Caco-2 (cell line): ENCODE measurements around the gene RETREG1. TPM values are rescaled to one million over a fixed set of nuclear protein-coding genes. Genes with fewer than 3 reads are reported as not detected.

Experiments used
- BruUV-seq: library from RNA; stranded (reverse); fragments of 400-500 nt; replicated peaks from 2 replicates; lab custom pipeline; 2021; lab: Mats Ljungman, UMichigan
- CTCF ChIA-PET: fragments of 300-600 bp; sonication (Branson Sonifier 250); formaldehyde crosslinking; loops from one replicate; lab custom pipeline; 2022; ENCODE audit warnings: antibody characterized with exemption; lab: Charles Lee
- POLR2A ChIA-PET: fragments of 300-600 bp; sonication (Branson Sonifier 250); formaldehyde crosslinking; loops from one replicate; lab custom pipeline; 2022; ENCODE audit warnings: antibody characterized with exemption; lab: Charles Lee
- DNase-seq, 2 experiments: peaks; one replicate each; pipeline versions ENCODE4 v3.0.0 to v3.0.0-alpha.2; 2020 to 2022
- H3K27me3 ChIP-seq: replicated peaks from 2 replicates; pipeline ENCODE4 v1.6.0; 2011; ENCODE audit warnings: low read length; ENCODE audit not compliant: control insufficient read depth, insufficient read depth
- H3K36me3 ChIP-seq: 2 replicates; pipeline ENCODE4 v1.5.1; 2011; ENCODE audit warnings: low read length; ENCODE audit not compliant: control insufficient read depth, insufficient read depth
- H3K4me1 ChIP-seq: fragments of 250-450 bp; sonication (Bioruptor Pico); 2 replicates; pipeline ENCODE4 v1.5.1; 2020; ENCODE audit warnings: mild to moderate bottlenecking
- H3K4me3 ChIP-seq: 2 replicates; pipeline ENCODE4 v1.5.1; 2011; ENCODE audit warnings: low read depth, mild to moderate bottlenecking, control low read depth, low read length
- H3K9me3 ChIP-seq: fragments of 250-450 bp; sonication (Bioruptor Pico); 2 replicates; pipeline ENCODE4 v1.5.1; 2020; ENCODE audit warnings: mild to moderate bottlenecking, moderate library complexity
- H3K27ac Mint-ChIP-seq: one replicate; pipeline ENCODE4 v1.8.0; 2022; ENCODE audit warnings: mixed read lengths; ENCODE audit not compliant: unreplicated experiment
- H3K27me3 Mint-ChIP-seq: one replicate; pipeline ENCODE4 v1.8.0; 2022; ENCODE audit warnings: mixed read lengths; ENCODE audit not compliant: insufficient read depth, unreplicated experiment
- H3K36me3 Mint-ChIP-seq: one replicate; pipeline ENCODE4 v1.8.0; 2022; ENCODE audit warnings: mild to moderate bottlenecking, mixed read lengths; ENCODE audit not compliant: insufficient read depth, unreplicated experiment
- H3K4me1 Mint-ChIP-seq: one replicate; pipeline ENCODE4 v1.8.0; 2022; ENCODE audit warnings: low read depth, mixed read lengths; ENCODE audit not compliant: unreplicated experiment
- H3K4me3 Mint-ChIP-seq: one replicate; pipeline ENCODE4 v1.8.0; 2022; ENCODE audit warnings: mild to moderate bottlenecking, moderate library complexity, mixed read lengths; ENCODE audit not compliant: unreplicated experiment
- H3K9me3 Mint-ChIP-seq: one replicate; pipeline ENCODE4 v1.8.0; 2022; ENCODE audit warnings: mixed read lengths; ENCODE audit not compliant: unreplicated experiment
- intact Hi-C: fragments of 100-400 bp; cut with micrococcal nuclease; formaldehyde crosslinking; loops from one replicate; pipeline ENCODE4 v1.10.0; 2022; ENCODE audit not compliant: unreplicated experiment
- total RNA-seq: library from RNA; stranded (reverse); gene quantifications from 2 replicates; pipeline ENCODE4 v1.2.3, GENCODE V29; 2022
- TF ChIP-seq, protein P1 (sequence below), 2 experiments: fragments of 200-600 bp in 1 of 2; IDR thresholded peaks; 1 replicate in 1 of 2; 2 replicates in 1 of 2; pipeline versions ENCODE4 v1.5.1 to v1.8.0; 2011 to 2022; ENCODE audit warnings: antibody characterized with exemption in 1 of 2, control low read depth in 1 of 2, inconsistent platforms in 1 of 2, low read depth in 1 of 2, low read length in 1 of 2, mild to moderate bottlenecking in 1 of 2, moderate library complexity in 1 of 2; ENCODE audit not compliant: insufficient read depth in 1 of 2, severe bottlenecking in 1 of 2, unreplicated experiment in 1 of 2

RETREG1 gene
- total RNA-seq, 1 experiment from 2014 or later, result 15.1 TPM

DNA sequence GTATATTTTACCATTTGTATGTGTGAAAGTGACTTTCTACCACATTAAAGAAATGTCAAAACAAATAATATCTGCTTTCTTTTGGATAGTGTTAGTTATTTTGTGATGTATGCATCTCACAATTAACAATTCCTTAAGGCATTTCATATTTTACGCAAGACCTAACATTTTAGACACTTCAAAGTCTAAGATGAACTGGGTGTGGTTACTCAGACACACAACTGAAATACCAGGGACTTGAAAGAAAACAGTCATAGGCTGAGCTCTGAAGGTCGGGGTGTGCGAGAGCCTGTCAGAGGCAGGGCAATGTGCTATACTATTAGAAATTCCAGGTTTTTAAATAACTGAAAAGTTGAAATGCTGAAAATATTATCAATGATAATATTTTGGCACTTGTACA lies 106.7 kb downstream of the RETREG1 start:
- H3K4me1 ChIP-seq, result peaks cover 31% of the 10 kb centered on the region
- H3K4me1 Mint-ChIP-seq, result peaks cover 27% of the 10 kb centered on the region
- no peaks in the 10 kb centered on the region for H3K27me3 Mint-ChIP-seq
- ChIA-PET CTCF (interaction anchor here (1.2 kb wide), 1 partner anchor 41 kb away, joined by 4 read pairs; no protein-coding TSS in a partner anchor), POLR2A (interaction anchor here (2.4 kb wide), 1 partner anchor 12 kb away, joined by 18 read pairs; no protein-coding TSS in a partner anchor)
- intact Hi-C loops, result no loop called here
- H3K9me3 Mint-ChIP-seq, result no peaks in the 10 kb centered on the region
- no peaks in the 10 kb centered on the region for H3K27me3 ChIP-seq
- no peaks in the 10 kb centered on the region for H3K9me3 ChIP-seq
- BruUV-seq, result no TSS peak
- H3K36me3 Mint-ChIP-seq, result peaks cover 13% of the 10 kb centered on the region
- peak overlapping the region; percentile 21 for H3K27ac Mint-ChIP-seq
- H3K4me3 ChIP-seq, result no peak overlapping the region
- H3K36me3 ChIP-seq, result no peaks in the 10 kb centered on the region; the same call in 1 of the 2 replicates
- TF ChIP-seq, protein P1, sequence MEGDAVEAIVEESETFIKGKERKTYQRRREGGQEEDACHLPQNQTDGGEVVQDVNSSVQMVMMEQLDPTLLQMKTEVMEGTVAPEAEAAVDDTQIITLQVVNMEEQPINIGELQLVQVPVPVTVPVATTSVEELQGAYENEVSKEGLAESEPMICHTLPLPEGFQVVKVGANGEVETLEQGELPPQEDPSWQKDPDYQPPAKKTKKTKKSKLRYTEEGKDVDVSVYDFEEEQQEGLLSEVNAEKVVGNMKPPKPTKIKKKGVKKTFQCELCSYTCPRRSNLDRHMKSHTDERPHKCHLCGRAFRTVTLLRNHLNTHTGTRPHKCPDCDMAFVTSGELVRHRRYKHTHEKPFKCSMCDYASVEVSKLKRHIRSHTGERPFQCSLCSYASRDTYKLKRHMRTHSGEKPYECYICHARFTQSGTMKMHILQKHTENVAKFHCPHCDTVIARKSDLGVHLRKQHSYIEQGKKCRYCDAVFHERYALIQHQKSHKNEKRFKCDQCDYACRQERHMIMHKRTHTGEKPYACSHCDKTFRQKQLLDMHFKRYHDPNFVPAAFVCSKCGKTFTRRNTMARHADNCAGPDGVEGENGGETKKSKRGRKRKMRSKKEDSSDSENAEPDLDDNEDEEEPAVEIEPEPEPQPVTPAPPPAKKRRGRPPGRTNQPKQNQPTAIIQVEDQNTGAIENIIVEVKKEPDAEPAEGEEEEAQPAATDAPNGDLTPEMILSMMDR (IDR thresholded peaks at IDR 0.05; ENCODE audit: insufficient read depth in 1 of 2, low read depth in 1 of 2, low read length in 1 of 2, severe bottlenecking in 1 of 2, unreplicated experiment in 1 of 2), result no peak
- H3K4me3 Mint-ChIP-seq, result no peak overlapping the region
- no peak for DNase-seq

DNA sequence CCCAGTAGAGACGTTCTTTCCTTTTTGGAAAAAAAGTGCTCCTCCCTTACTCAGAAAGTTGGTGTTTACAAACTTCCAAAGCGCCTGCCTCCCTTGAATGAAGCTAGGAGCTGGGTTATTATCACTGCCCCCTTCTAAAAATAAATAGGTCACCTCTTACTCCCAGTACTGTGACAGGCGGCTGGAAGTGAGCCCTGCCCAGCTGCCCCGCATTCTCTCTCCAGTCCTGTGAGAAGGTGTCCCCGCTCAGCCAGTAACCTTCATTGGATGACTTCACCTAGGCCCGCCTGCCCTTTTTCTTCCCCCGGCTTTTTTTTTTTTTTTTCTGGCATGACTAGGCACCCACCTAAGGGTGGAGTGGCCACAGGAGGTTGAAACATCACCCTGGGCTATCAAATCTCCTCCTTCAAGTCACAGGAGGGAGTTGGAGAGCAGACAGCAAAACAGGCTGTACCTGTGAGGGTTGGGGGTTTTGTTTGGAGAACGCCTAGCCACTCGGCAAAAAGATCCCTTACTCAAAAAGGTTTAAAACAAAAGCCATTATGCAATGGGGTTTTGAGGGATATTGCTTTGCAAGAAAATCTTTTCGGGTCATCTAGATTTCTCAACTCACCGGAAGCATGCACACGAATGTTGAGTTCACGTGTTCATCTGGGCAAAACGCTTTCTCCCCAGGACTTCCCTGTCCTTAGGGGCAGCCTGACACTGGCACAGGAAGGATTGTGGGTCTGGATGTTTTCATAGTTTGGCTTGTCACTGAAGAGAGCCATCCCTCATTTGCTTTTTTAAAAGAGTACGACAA lies 107.9 kb downstream of the RETREG1 start:
- TF ChIP-seq, protein P1 (IDR thresholded peaks at IDR 0.05; ENCODE audit: insufficient read depth in 1 of 2, low read depth in 1 of 2, low read length in 1 of 2, severe bottlenecking in 1 of 2, unreplicated experiment in 1 of 2), result no peak
- peaks cover 29% of the 10 kb centered on the region for H3K4me1 Mint-ChIP-seq
- H3K27ac Mint-ChIP-seq, result peak overlapping the region; percentile 59
- intact Hi-C loops, result loop anchor here (1.0 to 2.0 kb wide), 3 partner anchors 12 to 41 kb away; no protein-coding TSS in a partner anchor
- BruUV-seq, result TSS peak; percentile 52
- H3K36me3 Mint-ChIP-seq, result peaks cover 14% of the 10 kb centered on the region
- no peaks in the 10 kb centered on the region for H3K27me3 ChIP-seq
- H3K4me1 ChIP-seq, result peaks cover 31% of the 10 kb centered on the region
- peak; percentile 56 to 60 for DNase-seq
- H3K36me3 ChIP-seq, result no peaks in the 10 kb centered on the region; the same call in 1 of the 2 replicates
- peak overlapping the region; percentile 46 for H3K4me3 Mint-ChIP-seq
- ChIA-PET POLR2A (interaction anchor here (2.4 kb wide), 1 partner anchor 13 kb away, joined by 18 read pairs; no protein-coding TSS in a partner anchor), CTCF (no interaction called here)
- no peaks in the 10 kb centered on the region for H3K27me3 Mint-ChIP-seq
- peaks cover 9% of the 10 kb centered on the region for H3K9me3 Mint-ChIP-seq
- H3K4me3 ChIP-seq, result no peak overlapping the region
- no peaks in the 10 kb centered on the region for H3K9me3 ChIP-seq

DNA sequence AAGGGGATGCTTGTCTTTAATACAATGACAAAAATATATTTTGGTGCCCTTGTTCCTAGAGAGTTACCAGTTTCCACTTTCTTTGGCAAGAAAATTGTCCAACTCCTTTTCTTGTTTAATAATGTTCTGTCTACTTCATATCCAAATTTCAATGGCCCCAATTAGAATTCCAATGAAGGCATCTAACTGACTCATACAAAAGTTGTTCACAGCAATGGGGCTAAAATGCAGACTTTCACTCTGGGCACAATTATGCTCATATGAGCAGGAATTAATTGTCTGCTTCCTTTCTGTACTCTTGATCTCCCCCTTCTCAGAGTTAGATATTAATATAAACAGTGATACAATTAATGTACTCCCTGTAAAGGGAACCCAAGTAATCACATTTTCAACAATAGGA lies 109.1 kb downstream of the RETREG1 start:
- no peak for DNase-seq
- no peaks in the 10 kb centered on the region; the same call in 1 of the 2 replicates for H3K36me3 ChIP-seq
- no peak overlapping the region for H3K4me3 Mint-ChIP-seq
- intact Hi-C loops, result loop anchor here (1.0 to 2.0 kb wide), 2 partner anchors 17 to 43 kb away; no protein-coding TSS in a partner anchor
- peaks cover 31% of the 10 kb centered on the region for H3K4me1 ChIP-seq
- peaks cover 14% of the 10 kb centered on the region for H3K36me3 Mint-ChIP-seq
- peaks cover 29% of the 10 kb centered on the region for H3K4me1 Mint-ChIP-seq
- H3K27ac Mint-ChIP-seq, result no peak overlapping the region
- H3K27me3 Mint-ChIP-seq, result no peaks in the 10 kb centered on the region
- CTCF ChIA-PET, result no interaction called here
- H3K4me3 ChIP-seq, result no peak overlapping the region
- POLR2A ChIA-PET, result no interaction called here
- TF ChIP-seq, protein P1 (IDR thresholded peaks at IDR 0.05; ENCODE audit: insufficient read depth in 1 of 2, low read depth in 1 of 2, low read length in 1 of 2, severe bottlenecking in 1 of 2, unreplicated experiment in 1 of 2), result no peak
- peaks cover 10% of the 10 kb centered on the region for H3K9me3 Mint-ChIP-seq
- H3K27me3 ChIP-seq, result no peaks in the 10 kb centered on the region
- H3K9me3 ChIP-seq, result no peaks in the 10 kb centered on the region
- no TSS peak for BruUV-seq
